NCI-H2196 treated with DMSO at 0.1 percent for 48 hours (cell line): Measurements from ENCODE around the gene U2SURP.

Experiments
- DNase-seq: peaks from one replicate; lab custom pipeline; 2025; ENCODE audit not compliant: unreplicated experiment; lab: John Stamatoyannopoulos, UW

Gene U2SURP

GRCh38 chr3:143099210-143099609, 97.8 kb downstream of the U2SURP start:
- DNase-seq, result no peak

GRCh38 chr3:143099690-143100089, 98.3 kb downstream of the U2SURP start:
- DNase-seq, result no peak

GRCh38 chr3:143100451-143100850, 99.1 kb downstream of the U2SURP start:
- DNase-seq, result no peak

- DNase-seq, result no peak
These were observed 100.5 kb downstream of the U2SURP start for GRCh38 chr3:143101792-143102381.

- DNase-seq, result no peak
These were observed 102.3 kb downstream of the U2SURP start for GRCh38 chr3:143103652-143104051.

- DNase-seq, result no peak
These were observed 103.8 kb downstream of the U2SURP start for GRCh38 chr3:143105170-143105569.

GRCh38 chr3:143109861-143110260, 108.5 kb downstream of the U2SURP start:
- no peak for DNase-seq
